NCI-H460 (cell line): ENCODE measurements around the gene NPM1. TPM values are rescaled to one million over a fixed set of nuclear protein-coding genes. Genes with fewer than 3 reads are reported as not detected.

Source experiments
- DNase-seq: peaks from one replicate; pipeline ENCODE4 v3.0.0-alpha.2; 2016; ENCODE audit warnings: low read depth; ENCODE audit errors: extremely low read depth
- total RNA-seq: library from RNA; depleted of rRNA; stranded (reverse); fragments of >200 nt; shearing (Covaris generic); gene quantifications from 2 replicates; pipeline ENCODE4 v1.2.3, GENCODE V29; 2014

Gene NPM1
- total RNA-seq, 1 experiment from 2014 or later: 3,204 TPM

GRCh38 chr5:171426680-171427079 is 39.0 kb downstream of the NPM1 start:
- no peak for DNase-seq

GRCh38 chr5:171427318-171428167 is 39.9 kb downstream of the NPM1 start:
- DNase-seq: no peak

GRCh38 chr5:171428168-171428696 is 40.6 kb downstream of the NPM1 start:
- DNase-seq: no peak

GRCh38 chr5:171428809-171429542 is 41.3 kb downstream of the NPM1 start:
- no peak for DNase-seq

- no peak for DNase-seq
Measured at GRCh38 chr5:171429543-171429910, 41.9 kb downstream of the NPM1 start.

GRCh38 chr5:171431251-171431777 is 43.7 kb downstream of the NPM1 start:
- no peak for DNase-seq

- DNase-seq: no peak
Measured at GRCh38 chr5:171432076-171432475, 44.4 kb downstream of the NPM1 start.

- no peak for DNase-seq
Measured at GRCh38 chr5:171432583-171433351, 45.1 kb downstream of the NPM1 start.

- no peak for DNase-seq
Measured at GRCh38 chr5:171433352-171433698, 45.7 kb downstream of the NPM1 start.

- no peak for DNase-seq
Measured at GRCh38 chr5:171433982-171434676, 46.5 kb downstream of the NPM1 start.

- DNase-seq: no peak
Measured at GRCh38 chr5:171434874-171435273, 47.2 kb downstream of the NPM1 start.

GRCh38 chr5:171435908-171436307 is 48.3 kb downstream of the NPM1 start:
- DNase-seq: no peak

- DNase-seq: no peak
Measured at GRCh38 chr5:171436804-171437285, 49.2 kb downstream of the NPM1 start.

GRCh38 chr5:171437286-171437821 is 49.7 kb downstream of the NPM1 start:
- DNase-seq: no peak

GRCh38 chr5:171438738-171439137 is 51.1 kb downstream of the NPM1 start:
- DNase-seq: no peak

- DNase-seq: no peak
Measured at GRCh38 chr5:171441246-171441791, 53.7 kb downstream of the NPM1 start.

GRCh38 chr5:171442287-171443042 is 54.8 kb downstream of the NPM1 start:
- no peak for DNase-seq

GRCh38 chr5:171444582-171444981 is 56.9 kb downstream of the NPM1 start:
- DNase-seq: no peak
